NB4 (cell line): ENCODE results near the gene TMEM126A.

ENCODE experiments used
- DNase-seq: peaks from one replicate; pipeline ENCODE4 v3.0.0; 2010; ENCODE audit warnings: low read depth
- H3K4me3 ChIP-seq: one replicate; pipeline ENCODE4 v1.5.1; 2011; ENCODE audit warnings: mild to moderate bottlenecking, low read depth, low read length, moderate library complexity
- MAX ChIP-seq: IDR thresholded peaks from 2 replicates; pipeline ENCODE4 v1.6.1; 2011; ENCODE audit warnings: low read depth, low read length
- MYC ChIP-seq: IDR thresholded peaks from 2 replicates; pipeline ENCODE4 v1.6.1; 2011; ENCODE audit warnings: low read depth, low read length
- POLR2A ChIP-seq: IDR thresholded peaks from 2 replicates; pipeline ENCODE4 v1.6.1; 2011; ENCODE audit warnings: mild to moderate bottlenecking; ENCODE audit not compliant: insufficient read length; ENCODE audit errors: extremely low read depth
- TF ChIP-seq, protein P1 (sequence below): IDR thresholded peaks from one replicate; pipeline ENCODE4 v1.5.1; 2012; ENCODE audit warnings: low read depth, low read length

Gene TMEM126A

DNA sequence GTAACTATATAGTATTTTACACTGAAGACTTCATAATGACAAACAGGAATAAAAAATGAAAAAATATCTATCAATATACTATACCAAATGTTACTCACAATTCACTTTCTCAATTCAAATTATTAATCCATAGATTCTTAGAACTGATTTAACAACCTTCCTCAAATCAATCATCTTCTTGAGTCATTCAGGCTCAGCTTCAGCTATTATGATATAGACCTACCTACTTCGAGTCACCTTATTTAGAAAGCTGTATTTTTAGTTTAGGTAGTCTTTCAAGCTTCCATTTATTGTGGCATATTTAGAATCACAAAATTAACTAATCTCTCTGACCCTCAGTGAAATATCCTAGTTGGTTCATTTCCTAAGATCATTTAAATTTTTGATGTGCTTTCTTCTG lies 9.0 kb downstream of the TMEM126A start:
- TF ChIP-seq, protein P1, sequence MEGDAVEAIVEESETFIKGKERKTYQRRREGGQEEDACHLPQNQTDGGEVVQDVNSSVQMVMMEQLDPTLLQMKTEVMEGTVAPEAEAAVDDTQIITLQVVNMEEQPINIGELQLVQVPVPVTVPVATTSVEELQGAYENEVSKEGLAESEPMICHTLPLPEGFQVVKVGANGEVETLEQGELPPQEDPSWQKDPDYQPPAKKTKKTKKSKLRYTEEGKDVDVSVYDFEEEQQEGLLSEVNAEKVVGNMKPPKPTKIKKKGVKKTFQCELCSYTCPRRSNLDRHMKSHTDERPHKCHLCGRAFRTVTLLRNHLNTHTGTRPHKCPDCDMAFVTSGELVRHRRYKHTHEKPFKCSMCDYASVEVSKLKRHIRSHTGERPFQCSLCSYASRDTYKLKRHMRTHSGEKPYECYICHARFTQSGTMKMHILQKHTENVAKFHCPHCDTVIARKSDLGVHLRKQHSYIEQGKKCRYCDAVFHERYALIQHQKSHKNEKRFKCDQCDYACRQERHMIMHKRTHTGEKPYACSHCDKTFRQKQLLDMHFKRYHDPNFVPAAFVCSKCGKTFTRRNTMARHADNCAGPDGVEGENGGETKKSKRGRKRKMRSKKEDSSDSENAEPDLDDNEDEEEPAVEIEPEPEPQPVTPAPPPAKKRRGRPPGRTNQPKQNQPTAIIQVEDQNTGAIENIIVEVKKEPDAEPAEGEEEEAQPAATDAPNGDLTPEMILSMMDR, result no peak
- TF ChIP-seq MYC, result no peak
- no peak for TF ChIP-seq MAX
- TF ChIP-seq POLR2A, result no peak
- DNase-seq, result no peak

DNA sequence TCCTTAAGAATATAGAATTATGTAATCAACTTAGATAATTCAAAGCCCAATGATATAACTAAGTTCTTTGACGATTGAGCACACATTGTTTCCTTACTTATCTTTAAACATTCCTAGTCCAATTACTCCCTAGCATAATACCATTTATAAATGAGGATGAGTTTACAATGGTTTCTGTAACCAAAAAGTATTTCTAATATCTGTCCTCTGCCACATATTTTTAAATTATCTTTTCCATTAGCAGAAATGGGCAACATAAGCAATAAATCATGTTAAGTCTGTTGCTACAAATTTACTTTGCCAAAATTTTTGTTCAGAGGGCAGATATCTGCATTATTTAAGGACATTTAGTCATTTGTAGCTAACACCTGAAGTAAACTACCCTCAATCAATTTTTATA lies 10.4 kb downstream of the TMEM126A start:
- no peak for DNase-seq
- TF ChIP-seq MYC (no peak), MAX (no peak), POLR2A (no peak)
- TF ChIP-seq, protein P1, result no peak
- no peak overlapping the region for H3K4me3 ChIP-seq

More for the DNA sequence above, 9.0 kb downstream of the TMEM126A start:
- H3K4me3 ChIP-seq, result no peak overlapping the region

DNA sequence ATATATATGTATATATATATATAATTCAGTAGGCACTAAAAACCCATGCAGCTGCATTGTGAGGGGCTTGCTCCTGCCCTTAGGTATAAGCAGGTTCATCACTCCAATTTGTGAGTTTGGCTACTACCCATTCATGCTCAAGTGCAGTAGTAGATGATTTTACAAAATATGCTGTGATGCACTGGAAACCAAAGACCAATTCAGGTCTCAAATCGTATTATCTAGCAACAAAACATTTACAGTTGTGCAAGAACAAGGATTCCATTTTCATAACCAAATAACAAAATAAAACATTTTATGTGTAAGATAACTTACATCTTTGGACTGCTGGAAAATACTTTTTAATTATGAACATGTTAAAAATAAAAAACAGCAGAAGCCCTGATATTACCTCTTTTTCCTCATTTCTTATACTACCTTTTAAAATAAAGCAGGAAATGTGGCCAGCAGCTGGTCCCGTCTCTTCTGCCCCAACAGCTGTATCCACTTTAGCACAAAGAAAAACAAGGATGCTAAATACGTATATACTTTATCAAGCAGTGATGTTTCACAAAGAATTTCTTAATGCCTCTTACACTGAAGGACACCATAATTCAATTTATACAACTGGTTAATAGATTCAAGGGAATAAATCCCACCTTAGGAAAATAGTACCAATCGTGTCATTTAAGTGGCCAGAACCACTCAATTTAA lies 14.4 kb downstream of the TMEM126A start:
- TF ChIP-seq, protein P1, result no peak
- TF ChIP-seq MAX (no peak), POLR2A (no peak), MYC (no peak)
- DNase-seq, result peak; percentile 29
- peak overlapping the region; percentile 80 for H3K4me3 ChIP-seq

DNA sequence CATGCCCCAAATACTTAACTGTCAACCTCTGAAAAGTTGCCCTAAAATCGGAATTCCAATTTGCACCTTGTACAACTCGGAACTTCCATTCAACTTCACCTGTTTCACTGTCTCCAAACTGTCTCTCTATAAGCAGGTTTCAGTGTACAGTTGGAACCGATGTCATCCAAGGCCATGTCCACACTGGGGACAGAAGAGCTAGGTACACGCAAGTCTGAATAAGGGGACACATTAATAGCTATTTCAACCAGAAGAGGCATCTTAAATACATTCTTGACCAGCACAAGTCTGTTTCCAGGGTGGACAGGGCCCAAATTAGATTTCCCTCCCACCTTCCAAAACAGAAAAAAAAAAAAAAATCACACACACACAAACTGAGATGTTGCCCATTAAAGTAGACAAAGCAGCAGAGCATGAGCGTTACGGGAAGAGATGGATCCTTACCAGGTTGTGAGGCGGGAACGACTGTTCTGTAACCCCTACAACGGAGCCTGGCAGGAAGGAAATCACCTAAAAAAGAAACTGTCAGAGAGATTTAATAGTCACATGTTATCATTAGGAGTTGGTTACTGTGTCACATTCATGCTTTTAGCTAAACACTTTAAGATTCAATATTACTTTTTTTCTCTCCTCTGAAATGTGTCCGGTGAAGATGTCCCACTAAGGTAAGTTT lies 15.4 kb downstream of the TMEM126A start:
- no peak for TF ChIP-seq MAX
- TF ChIP-seq, protein P1, result no peak
- TF ChIP-seq POLR2A, result no peak
- TF ChIP-seq MYC, result no peak
- H3K4me3 ChIP-seq, result peak overlapping the region; percentile 80
- peak; percentile 43 for DNase-seq

DNA sequence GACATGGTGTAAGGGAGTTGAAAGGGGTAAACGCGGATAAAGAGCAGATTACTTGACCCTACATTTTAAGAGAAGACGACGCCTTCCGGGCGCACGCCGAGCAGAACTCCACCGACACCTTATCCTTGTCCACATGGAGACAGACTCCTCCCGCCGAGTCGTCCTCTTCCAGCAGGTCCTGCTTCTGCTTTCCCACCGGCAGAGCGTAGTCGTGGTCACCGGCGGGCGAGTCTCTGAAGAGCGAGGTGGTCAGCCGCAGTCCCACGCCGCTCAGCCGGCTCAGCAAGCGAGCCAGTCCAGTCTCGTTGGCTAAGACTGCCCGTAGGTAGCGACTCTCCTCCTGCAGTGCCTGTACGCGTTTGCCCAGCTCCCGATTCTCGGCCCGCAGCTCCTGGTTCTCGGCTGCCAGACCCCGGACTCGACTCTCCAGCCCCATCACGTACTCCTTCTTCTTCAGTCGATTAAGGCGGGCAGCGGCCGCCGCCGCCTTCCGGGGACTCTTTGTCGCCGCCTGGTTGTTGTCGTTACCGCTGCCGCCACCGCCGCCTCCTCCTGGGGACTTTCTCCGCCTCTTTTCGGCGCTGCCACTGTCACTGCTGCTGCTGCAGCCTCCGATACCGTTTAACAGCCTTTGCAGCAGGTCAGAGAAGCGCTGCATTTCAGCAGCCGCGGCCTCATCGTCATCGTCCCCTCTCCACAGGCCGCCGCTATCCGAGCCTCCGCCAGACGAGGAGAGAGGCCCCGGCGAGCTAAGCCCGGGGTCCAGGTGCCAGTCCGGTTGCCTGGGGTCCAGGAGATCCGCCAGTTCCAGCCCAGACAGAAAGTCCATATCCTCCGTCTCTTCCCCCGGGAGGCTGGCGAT lies 16.2 kb downstream of the TMEM126A start:
- peak; percentile 92 for DNase-seq
- TF ChIP-seq MAX, result peak; percentile 58
- TF ChIP-seq, protein P1, result peak; percentile 40
- peak; percentile 29; the same call in 1 of the 2 replicates for TF ChIP-seq MYC
- peak; percentile 36 for TF ChIP-seq POLR2A
- peak overlapping the region; percentile 80 for H3K4me3 ChIP-seq
